HL-60 (cell line): ENCODE results near the gene CHRM3.

Source experiments
- POLR2AphosphoS5 ChIP-seq: IDR thresholded peaks from 2 replicates; pipeline ENCODE4 v1.6.1; 2012; ENCODE audit warnings: low read depth
- TF ChIP-seq, protein P1 (sequence below): IDR thresholded peaks from one replicate; pipeline ENCODE4 v1.5.1; 2011; ENCODE audit warnings: low read length, control low read depth, inconsistent platforms; ENCODE audit not compliant: insufficient read depth
- TF ChIP-seq, protein P2 (sequence below): IDR thresholded peaks from 2 replicates; pipeline ENCODE4 v1.6.1; 2012; ENCODE audit warnings: low read depth; ENCODE audit not compliant: insufficient replicate concordance

DNA sequence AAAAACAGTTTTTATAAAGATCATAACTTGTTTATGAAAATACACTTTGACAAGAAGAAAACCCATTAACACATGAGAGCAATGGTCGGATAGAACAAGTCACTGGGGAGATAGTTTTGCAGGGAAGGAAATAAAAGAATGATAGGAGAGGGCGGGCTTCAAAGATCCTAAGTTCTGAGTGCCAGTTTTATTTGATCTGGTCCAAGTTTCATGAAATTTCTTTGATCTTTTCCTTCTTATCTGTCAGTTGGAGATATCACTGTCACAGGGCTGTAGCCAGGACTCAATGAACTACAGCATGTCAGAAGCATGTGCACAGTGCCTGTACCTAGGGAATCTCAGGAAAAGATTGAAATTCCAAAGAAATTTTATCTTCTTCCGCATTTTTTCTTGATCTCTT, 36.5 kb downstream of the CHRM3 start:
- TF ChIP-seq, protein P1, sequence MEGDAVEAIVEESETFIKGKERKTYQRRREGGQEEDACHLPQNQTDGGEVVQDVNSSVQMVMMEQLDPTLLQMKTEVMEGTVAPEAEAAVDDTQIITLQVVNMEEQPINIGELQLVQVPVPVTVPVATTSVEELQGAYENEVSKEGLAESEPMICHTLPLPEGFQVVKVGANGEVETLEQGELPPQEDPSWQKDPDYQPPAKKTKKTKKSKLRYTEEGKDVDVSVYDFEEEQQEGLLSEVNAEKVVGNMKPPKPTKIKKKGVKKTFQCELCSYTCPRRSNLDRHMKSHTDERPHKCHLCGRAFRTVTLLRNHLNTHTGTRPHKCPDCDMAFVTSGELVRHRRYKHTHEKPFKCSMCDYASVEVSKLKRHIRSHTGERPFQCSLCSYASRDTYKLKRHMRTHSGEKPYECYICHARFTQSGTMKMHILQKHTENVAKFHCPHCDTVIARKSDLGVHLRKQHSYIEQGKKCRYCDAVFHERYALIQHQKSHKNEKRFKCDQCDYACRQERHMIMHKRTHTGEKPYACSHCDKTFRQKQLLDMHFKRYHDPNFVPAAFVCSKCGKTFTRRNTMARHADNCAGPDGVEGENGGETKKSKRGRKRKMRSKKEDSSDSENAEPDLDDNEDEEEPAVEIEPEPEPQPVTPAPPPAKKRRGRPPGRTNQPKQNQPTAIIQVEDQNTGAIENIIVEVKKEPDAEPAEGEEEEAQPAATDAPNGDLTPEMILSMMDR = no peak
- no peak for TF ChIP-seq POLR2AphosphoS5
- TF ChIP-seq, protein P2, sequence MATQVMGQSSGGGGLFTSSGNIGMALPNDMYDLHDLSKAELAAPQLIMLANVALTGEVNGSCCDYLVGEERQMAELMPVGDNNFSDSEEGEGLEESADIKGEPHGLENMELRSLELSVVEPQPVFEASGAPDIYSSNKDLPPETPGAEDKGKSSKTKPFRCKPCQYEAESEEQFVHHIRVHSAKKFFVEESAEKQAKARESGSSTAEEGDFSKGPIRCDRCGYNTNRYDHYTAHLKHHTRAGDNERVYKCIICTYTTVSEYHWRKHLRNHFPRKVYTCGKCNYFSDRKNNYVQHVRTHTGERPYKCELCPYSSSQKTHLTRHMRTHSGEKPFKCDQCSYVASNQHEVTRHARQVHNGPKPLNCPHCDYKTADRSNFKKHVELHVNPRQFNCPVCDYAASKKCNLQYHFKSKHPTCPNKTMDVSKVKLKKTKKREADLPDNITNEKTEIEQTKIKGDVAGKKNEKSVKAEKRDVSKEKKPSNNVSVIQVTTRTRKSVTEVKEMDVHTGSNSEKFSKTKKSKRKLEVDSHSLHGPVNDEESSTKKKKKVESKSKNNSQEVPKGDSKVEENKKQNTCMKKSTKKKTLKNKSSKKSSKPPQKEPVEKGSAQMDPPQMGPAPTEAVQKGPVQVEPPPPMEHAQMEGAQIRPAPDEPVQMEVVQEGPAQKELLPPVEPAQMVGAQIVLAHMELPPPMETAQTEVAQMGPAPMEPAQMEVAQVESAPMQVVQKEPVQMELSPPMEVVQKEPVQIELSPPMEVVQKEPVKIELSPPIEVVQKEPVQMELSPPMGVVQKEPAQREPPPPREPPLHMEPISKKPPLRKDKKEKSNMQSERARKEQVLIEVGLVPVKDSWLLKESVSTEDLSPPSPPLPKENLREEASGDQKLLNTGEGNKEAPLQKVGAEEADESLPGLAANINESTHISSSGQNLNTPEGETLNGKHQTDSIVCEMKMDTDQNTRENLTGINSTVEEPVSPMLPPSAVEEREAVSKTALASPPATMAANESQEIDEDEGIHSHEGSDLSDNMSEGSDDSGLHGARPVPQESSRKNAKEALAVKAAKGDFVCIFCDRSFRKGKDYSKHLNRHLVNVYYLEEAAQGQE = no peak
